Ishikawa (cell line): ENCODE data around the gene LYPD4.

Experiments used
- CEBPB ChIP-seq: IDR thresholded peaks from 2 replicates; pipeline ENCODE4 v1.6.1; 2012
- CREB1 ChIP-seq: IDR thresholded peaks from 2 replicates; pipeline ENCODE4 v1.6.1; 2012; ENCODE audit warnings: low read depth
- EGR1 ChIP-seq: IDR thresholded peaks from 2 replicates; pipeline ENCODE4 v1.6.1; 2012
- EP300 ChIP-seq: IDR thresholded peaks from 2 replicates; pipeline ENCODE4 v1.6.1; 2012; ENCODE audit warnings: borderline replicate concordance
- FOXM1 ChIP-seq: IDR thresholded peaks from 2 replicates; pipeline ENCODE4 v1.6.1; 2012; ENCODE audit warnings: low read depth, borderline replicate concordance
- MAX ChIP-seq: IDR thresholded peaks from 2 replicates; pipeline ENCODE4 v1.6.1; 2012
- NFIC ChIP-seq: IDR thresholded peaks from 2 replicates; pipeline ENCODE4 v1.6.1; 2012
- RAD21 ChIP-seq: IDR thresholded peaks from 2 replicates; pipeline ENCODE4 v1.6.1; 2012; ENCODE audit warnings: low read depth
- REST ChIP-seq: IDR thresholded peaks from 2 replicates; pipeline ENCODE4 v1.6.1; 2012; ENCODE audit warnings: low read depth, mild to moderate bottlenecking
- TAF1 ChIP-seq: IDR thresholded peaks from 2 replicates; pipeline ENCODE4 v1.6.1; 2012; ENCODE audit warnings: low read depth, mild to moderate bottlenecking
- TCF12 ChIP-seq: IDR thresholded peaks from 2 replicates; pipeline ENCODE4 v1.6.1; 2012; ENCODE audit warnings: low read depth
- TEAD4 ChIP-seq: IDR thresholded peaks from 2 replicates; pipeline ENCODE4 v1.6.1; 2012
- USF1 ChIP-seq: IDR thresholded peaks from 2 replicates; pipeline ENCODE4 v1.6.1; 2012
- YY1 ChIP-seq: IDR thresholded peaks from 2 replicates; pipeline ENCODE4 v1.6.1; 2012; ENCODE audit warnings: low read depth
- ZBTB7A ChIP-seq: IDR thresholded peaks from 2 replicates; pipeline ENCODE4 v1.6.1; 2012; ENCODE audit warnings: low read depth

Gene LYPD4

GRCh38 chr19:41821003-41821735 is 23.3 kb downstream of the LYPD4 start:
- TF ChIP-seq YY1 (no peak), RAD21 (peak; percentile 75)

DNA sequence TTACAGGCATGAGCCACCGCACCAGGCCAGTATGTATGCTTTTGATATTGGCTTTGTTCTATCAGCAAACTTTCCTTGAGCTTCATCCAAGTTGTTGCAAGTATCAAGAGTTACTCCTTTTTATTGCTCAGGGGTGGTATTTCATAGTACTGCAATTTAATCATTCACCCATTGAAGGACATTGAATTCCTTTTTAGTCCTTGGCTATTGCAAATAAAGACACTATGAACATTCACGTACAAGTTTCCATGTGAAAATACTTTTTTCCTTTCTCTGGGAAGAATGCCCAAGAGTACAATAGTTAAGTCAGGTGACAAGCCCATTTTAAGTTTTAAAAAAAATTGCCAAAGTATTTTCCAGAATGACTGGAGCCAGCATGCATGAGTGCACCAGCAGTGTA is 27.7 kb downstream of the LYPD4 start:
- TF ChIP-seq TAF1 (no peak), YY1 (no peak), TCF12 (no peak), MAX (no peak), EP300 (no peak), ZBTB7A (no peak), FOXM1 (no peak), EGR1 (no peak), REST (no peak), CEBPB (no peak), RAD21 (no peak), USF1 (no peak)

- no peak for TF ChIP-seq TCF12
- no peak for TF ChIP-seq MAX
- no peak for TF ChIP-seq EGR1
- TF ChIP-seq USF1, result no peak
- no peak for TF ChIP-seq YY1
- TF ChIP-seq TEAD4, result no peak
- TF ChIP-seq NFIC, result no peak
- TF ChIP-seq TAF1, result no peak
- TF ChIP-seq CREB1, result no peak
- no peak for TF ChIP-seq FOXM1
- TF ChIP-seq RAD21, result no peak
- no peak for TF ChIP-seq ZBTB7A
- TF ChIP-seq REST, result no peak
- TF ChIP-seq EP300, result no peak
- TF ChIP-seq CEBPB, result no peak
Measured at GRCh38 chr19:41815301-41815700, 29.2 kb downstream of the LYPD4 start.

DNA sequence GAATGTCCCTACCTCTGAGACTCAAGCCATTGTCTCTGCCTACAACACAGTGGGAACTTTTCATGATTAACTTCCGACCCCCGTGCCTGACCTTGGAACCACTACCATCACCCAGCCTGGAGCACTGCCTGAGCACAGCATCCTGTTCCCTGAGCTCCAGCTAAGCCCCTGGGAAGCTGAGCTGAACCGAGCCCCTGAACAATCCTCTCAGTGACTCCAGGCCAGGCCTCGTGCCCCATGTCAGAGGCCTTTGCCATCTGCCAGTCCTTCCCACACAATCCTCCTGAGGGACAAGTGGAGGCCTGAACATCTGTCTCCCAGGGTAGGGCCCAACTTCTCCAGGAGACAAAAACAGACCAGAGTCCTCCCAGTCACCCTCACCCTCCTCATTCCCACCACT is 30.6 kb downstream of the LYPD4 start:
- TF ChIP-seq CREB1 (no peak), EP300 (no peak), USF1 (no peak), YY1 (no peak), TEAD4 (no peak), NFIC (no peak), ZBTB7A (no peak), CEBPB (no peak), TAF1 (no peak)

- TF ChIP-seq EGR1, result no peak
- TF ChIP-seq CREB1, result no peak
- no peak for TF ChIP-seq NFIC
- no peak for TF ChIP-seq TAF1
- TF ChIP-seq RAD21, result no peak
- no peak for TF ChIP-seq CEBPB
- TF ChIP-seq EP300, result no peak
- no peak for TF ChIP-seq TEAD4
- TF ChIP-seq MAX, result no peak
- no peak for TF ChIP-seq TCF12
- no peak for TF ChIP-seq FOXM1
- TF ChIP-seq USF1, result no peak
- TF ChIP-seq REST, result no peak
- no peak for TF ChIP-seq YY1
- no peak for TF ChIP-seq ZBTB7A
Measured at GRCh38 chr19:41811981-41812380, 32.5 kb downstream of the LYPD4 start.
